ENCODE measurements around the gene MKRN1.
A peak's percentile ranks its signal among the peaks of the same experiment; 100 is the strongest.
"Not testable (repeated sequence)": the region's sequence is repeated elsewhere in the genome, so short reads cannot be mapped to it uniquely, and the experiment has no call there.

MKRN1 gene

GRCh38 chr7:140479062-140479738 is at the start of gene MKRN1:
Gene MKRN1, minus strand, starts transcription at chr7:140479505. Its CDS starts 161 bp downstream, at chr7:140479344.
- peak; percentile 97 for DNase-seq

GRCh38 chr7:140526787-140527664 is 47.7 kb upstream of the MKRN1 start:
- no peak for DNase-seq

- no peak for DNase-seq
Measured at GRCh38 chr7:140526214-140526613, 46.9 kb upstream of the MKRN1 start.

- no peak for DNase-seq
Measured at GRCh38 chr7:140525743-140526142, 46.4 kb upstream of the MKRN1 start.

- no peak for DNase-seq
Measured at GRCh38 chr7:140521421-140521820, 42.1 kb upstream of the MKRN1 start.

- no peak for DNase-seq
Measured at GRCh38 chr7:140519007-140519399, 39.7 kb upstream of the MKRN1 start.

GRCh38 chr7:140518370-140519006 is 39.2 kb upstream of the MKRN1 start:
- DNase-seq = no peak

GRCh38 chr7:140517546-140518369 is 38.5 kb upstream of the MKRN1 start:
- peak; percentile 64 for DNase-seq

GRCh38 chr7:140512317-140513000 is 33.2 kb upstream of the MKRN1 start:
- peak; percentile 73 for DNase-seq

- DNase-seq = no peak
Measured at GRCh38 chr7:140509789-140510188, 30.5 kb upstream of the MKRN1 start.

- not testable (repeated sequence) for DNase-seq
Measured at GRCh38 chr7:140507556-140507955, 28.3 kb upstream of the MKRN1 start.

GRCh38 chr7:140506788-140507464 is 27.6 kb upstream of the MKRN1 start:
- peak; percentile 94 for DNase-seq

- no peak for DNase-seq
Measured at GRCh38 chr7:140501966-140502365, 22.7 kb upstream of the MKRN1 start.

GRCh38 chr7:140497807-140498206 is 18.5 kb upstream of the MKRN1 start:
- not testable (repeated sequence) for DNase-seq

GRCh38 chr7:140497241-140497769 is 18.0 kb upstream of the MKRN1 start:
- no peak for DNase-seq

- no peak for DNase-seq
Measured at GRCh38 chr7:140495514-140496097, 16.3 kb upstream of the MKRN1 start.

GRCh38 chr7:140494867-140495266 is 15.6 kb upstream of the MKRN1 start:
- DNase-seq = no peak

GRCh38 chr7:140489026-140489359 is 9.7 kb upstream of the MKRN1 start:
- DNase-seq = no peak

GRCh38 chr7:140485500-140486265 is 6.4 kb upstream of the MKRN1 start:
- no peak for DNase-seq

GRCh38 chr7:140484951-140485499 is 5.7 kb upstream of the MKRN1 start:
- DNase-seq = no peak

Measured in NCI-H1105 (cell line).